Brain microvascular endothelial cell (primary cell): ENCODE data around the gene MYO18B.

Experiments used
- DNase-seq: peaks from one replicate; pipeline ENCODE4 v3.0.0-alpha.2; 2020
- H3K27ac ChIP-seq: fragments of 250-450 bp; sonication (Bioruptor Pico); 2 replicates; pipeline ENCODE4 v1.5.1; 2020; ENCODE audit warnings: mild to moderate bottlenecking, moderate library complexity
- H3K27me3 ChIP-seq: fragments of 250-450 bp; sonication (Bioruptor Pico); replicated peaks from 2 replicates; pipeline ENCODE4 v1.5.1; 2020; ENCODE audit warnings: mild to moderate bottlenecking
- H3K36me3 ChIP-seq: fragments of 250-450 bp; sonication (Bioruptor Pico); replicated peaks from 2 replicates; pipeline ENCODE4 v1.5.1; 2020; ENCODE audit warnings: mild to moderate bottlenecking
- H3K4me3 ChIP-seq: 2 replicates; pipeline ENCODE4 v1.5.1; 2011; ENCODE audit warnings: low read depth, mild to moderate bottlenecking, control low read depth, low read length, moderate library complexity
- CTCF ChIP-seq: IDR thresholded peaks from 2 replicates; pipeline ENCODE4 v1.5.1; 2011; ENCODE audit warnings: low read depth, mild to moderate bottlenecking, moderate library complexity, low read length, control low read depth, inconsistent platforms; ENCODE audit errors: missing control alignments
- in situ Hi-C: cut with HindIII; loops from 2 replicates; pipeline ENCODE4 v1.10.0; 2017; ENCODE audit warnings: low sequenced_read_pairs, low pct_ligation_motif_present

The MYO18B gene

GRCh38 chr22:26055693-26056092 lies 313.7 kb downstream of the MYO18B start:
- in situ Hi-C loops: no loop called here
- DNase-seq: no peak
- H3K27ac ChIP-seq: no peak overlapping the region
- H3K27me3 ChIP-seq: no peaks in the 10 kb centered on the region
- no peak for TF ChIP-seq CTCF
- no peak overlapping the region for H3K4me3 ChIP-seq
- H3K36me3 ChIP-seq: no peaks in the 10 kb centered on the region

- no peak for TF ChIP-seq CTCF
- no peak overlapping the region for H3K27ac ChIP-seq
- H3K4me3 ChIP-seq: no peak overlapping the region
- in situ Hi-C loops: no loop called here
- no peak for DNase-seq
- no peaks in the 10 kb centered on the region for H3K36me3 ChIP-seq
- H3K27me3 ChIP-seq: no peaks in the 10 kb centered on the region
Observed at GRCh38 chr22:26056455-26057200, 314.6 kb downstream of the MYO18B start.

- Histone ChIP-seq H3K27me3 (no peaks in the 10 kb centered on the region), H3K36me3 (no peaks in the 10 kb centered on the region), H3K27ac (no peak overlapping the region), H3K4me3 (no peak overlapping the region)
- in situ Hi-C loops: no loop called here
- TF ChIP-seq CTCF: no peak
- DNase-seq: no peak
Observed at GRCh38 chr22:26057731-26058130, 315.7 kb downstream of the MYO18B start.

GRCh38 chr22:26064048-26064447 lies 322.1 kb downstream of the MYO18B start:
- Histone ChIP-seq H3K27me3 (no peaks in the 10 kb centered on the region), H3K27ac (no peak overlapping the region), H3K36me3 (no peaks in the 10 kb centered on the region), H3K4me3 (no peak overlapping the region)
- no peak for TF ChIP-seq CTCF
- DNase-seq: no peak
- in situ Hi-C loops: no loop called here

GRCh38 chr22:26065847-26066246 lies 323.9 kb downstream of the MYO18B start:
- Histone ChIP-seq H3K27me3 (no peaks in the 10 kb centered on the region), H3K4me3 (no peak overlapping the region), H3K36me3 (no peaks in the 10 kb centered on the region), H3K27ac (no peak overlapping the region)
- no peak for TF ChIP-seq CTCF
- no peak for DNase-seq
- in situ Hi-C loops: no loop called here

GRCh38 chr22:26066534-26066933 lies 324.5 kb downstream of the MYO18B start:
- DNase-seq: no peak
- in situ Hi-C loops: no loop called here
- Histone ChIP-seq H3K27me3 (no peaks in the 10 kb centered on the region), H3K27ac (no peak overlapping the region), H3K36me3 (no peaks in the 10 kb centered on the region), H3K4me3 (no peak overlapping the region)
- no peak for TF ChIP-seq CTCF
